ENCODE results near the gene DNASE1L2.

- TF ChIP-seq CTCF (IDR thresholded peaks at IDR 0.05; ENCODE audit: low read depth, low read length), result no peak
- TF ChIP-seq MAX (IDR thresholded peaks at IDR 0.05; ENCODE audit: low read depth, low read length), result no peak
These were observed 46.9 kb upstream of the DNASE1L2 start for GRCh38 chr16:2189252-2189893.

All from NB4 (cell line).